Activated CD4-positive, alpha-beta T cell treated with anti-CD3 and anti-CD28 coated beads for 36 hours (primary cell): Measurements from ENCODE around the gene SMG6. TPM values are rescaled to one million over a fixed set of nuclear protein-coding genes. Genes with fewer than 3 reads are reported as not detected.
"Not testable (repeated sequence)": the region's sequence is repeated elsewhere in the genome, so short reads cannot be mapped to it uniquely, and the experiment has no call there.

Experiments
- ATAC-seq: fragments of 200-7000 bp; cut with Tn5 transposase; one replicate; pipeline ENCODE4 v1.10.0; 2021; ENCODE audit warnings: mild to moderate bottlenecking, moderate library complexity
- CTCF ChIA-PET: fragments of 350-600 bp; sonication (Branson Sonifier 250); formaldehyde crosslinking; loops from one replicate; lab custom pipeline; 2021; ENCODE audit warnings: antibody characterized with exemption; lab: Charles Lee
- POLR2A ChIA-PET: fragments of 350-600 bp; sonication (Branson Sonifier 250); formaldehyde crosslinking; loops from one replicate; lab custom pipeline; 2021; ENCODE audit warnings: antibody characterized with exemption, inconsistent platforms; lab: Charles Lee
- DNase-seq: peaks from one replicate; pipeline ENCODE4 v3.0.0-alpha.2; 2020
- H3K27ac Mint-ChIP-seq: one replicate; pipeline ENCODE4 v1.8.0; 2021; ENCODE audit warnings: mixed read lengths
- H3K27me3 Mint-ChIP-seq: one replicate; pipeline ENCODE4 v1.8.0; 2021; ENCODE audit warnings: mixed read lengths
- H3K36me3 Mint-ChIP-seq: one replicate; pipeline ENCODE4 v1.8.0; 2021; ENCODE audit warnings: low read depth, mixed read lengths
- H3K4me1 Mint-ChIP-seq: one replicate; pipeline ENCODE4 v1.8.0; 2021; ENCODE audit warnings: mixed read lengths
- H3K4me3 Mint-ChIP-seq: one replicate; pipeline ENCODE4 v1.8.0; 2021; ENCODE audit warnings: mild to moderate bottlenecking, moderate library complexity, mixed read lengths
- H3K9me3 Mint-ChIP-seq: one replicate; pipeline ENCODE4 v1.8.0; 2021; ENCODE audit warnings: low read depth, mixed read lengths
- intact Hi-C, 2 experiments: fragments of 100-400 bp; cut with DNase I in 1 of 2; cut with micrococcal nuclease in 1 of 2; formaldehyde crosslinking; loops; one replicate each; pipeline versions ENCODE4 v1.14.2 to v1.15.1; 2022 to 2024; cut with DNase I, micrococcal nuclease
- total RNA-seq, 2 experiments: library from RNA; stranded (reverse); gene quantifications; one replicate each; pipeline ENCODE4 v1.2.3, GENCODE V29; 2021

SMG6 gene
- total RNA-seq, 2 experiments from 2014 or later: 28.5 to 31.4 TPM

GRCh38 chr17:2336215-2336851 is 32.7 kb upstream of the SMG6 start, which contains the start of gene TSR1:
Gene TSR1, minus strand, starts transcription at chr17:2336457. Its CDS starts 30 bp downstream, at chr17:2336427.
- Mint-ChIP-seq H3K4me1 (peaks cover 14% of the 10 kb centered on the region), H3K4me3 (no peak within 1 kb of the TSS), H3K27me3 (no peaks in the 10 kb centered on the region), H3K9me3 (no peaks in the 10 kb centered on the region), H3K27ac (peak within 1 kb of the TSS; percentile 99), H3K36me3 (no peaks in the 10 kb centered on the region)
- peak; percentile 93 for ATAC-seq
- CTCF ChIA-PET: interaction anchor here (0.8 to 2.9 kb wide), 6 partner anchors 15 to 92 kb away, joined by 3 to 9 read pairs (median 4); no protein-coding TSS in a partner anchor
- POLR2A ChIA-PET: interaction anchor here (0.5 to 3.2 kb wide), 8 partner anchors 15 to 127 kb away, joined by 3 to 16 read pairs (median 4); partner anchors contain the start of genes SMG6 and SRR
- intact Hi-C loops: loop anchor here (1.0 to 5.0 kb wide), 14 partner anchors 16 to 1301 kb away; partner anchors contain the start of genes MNT (in 2 of the 2), SMG6 (in 2 of the 2), SRR (in 2 of the 2) and CLUH (in 1 of the 2)
- peak; percentile 94 for DNase-seq

- Mint-ChIP-seq H3K36me3 (no peaks in the 10 kb centered on the region), H3K4me3 (no peak overlapping the region), H3K9me3 (no peaks in the 10 kb centered on the region), H3K27ac (peak overlapping the region; percentile 99), H3K4me1 (peaks cover 17% of the 10 kb centered on the region), H3K27me3 (no peaks in the 10 kb centered on the region)
- intact Hi-C loops: loop anchor here (1.0 to 5.0 kb wide), 14 partner anchors 17 to 1302 kb away; partner anchors contain the start of genes MNT (in 2 of the 2), SMG6 (in 2 of the 2), SRR (in 2 of the 2) and CLUH (in 1 of the 2)
- ChIA-PET CTCF (interaction anchor here (0.8 to 2.9 kb wide), 6 partner anchors 16 to 91 kb away, joined by 3 to 9 read pairs (median 4); no protein-coding TSS in a partner anchor), POLR2A (interaction anchor here (0.6 to 3.2 kb wide), 6 partner anchors 14 to 126 kb away, joined by 3 to 16 read pairs (median 4); partner anchors contain the start of genes SMG6 and SRR)
- ATAC-seq: no peak
- no peak for DNase-seq
Observed at GRCh38 chr17:2335726-2336214, 32.2 kb upstream of the SMG6 start.

GRCh38 chr17:2331303-2331702 is 27.7 kb upstream of the SMG6 start:
- ChIA-PET POLR2A (no interaction called here), CTCF (interaction anchor here (0.6 to 1.7 kb wide), 4 partner anchors 10 to 51 kb away, joined by 3 to 6 read pairs (median 3); no protein-coding TSS in a partner anchor)
- Mint-ChIP-seq H3K4me3 (no peak overlapping the region), H3K36me3 (peaks cover 17% of the 10 kb centered on the region), H3K9me3 (no peaks in the 10 kb centered on the region), H3K27me3 (no peaks in the 10 kb centered on the region), H3K4me1 (peaks cover 18% of the 10 kb centered on the region), H3K27ac (peak overlapping the region; percentile 38)
- DNase-seq: peak; percentile 22
- intact Hi-C loops: no loop called here
- ATAC-seq: peak; percentile 23

GRCh38 chr17:2323629-2324314 is 20.2 kb upstream of the SMG6 start:
- H3K4me1 Mint-ChIP-seq: no peaks in the 10 kb centered on the region
- H3K4me3 Mint-ChIP-seq: no peak overlapping the region
- no peak for ATAC-seq
- ChIA-PET POLR2A (interaction anchor here (1.1 kb wide), 1 partner anchor 20 kb away, joined by 3 read pairs; the partner anchor contains the start of genes SMG6 and SRR), CTCF (interaction anchor here (1.4 kb wide), 1 partner anchor 30 kb away, joined by 5 read pairs; no protein-coding TSS in a partner anchor)
- intact Hi-C loops: no loop called here
- H3K36me3 Mint-ChIP-seq: peaks cover 55% of the 10 kb centered on the region
- no peak for DNase-seq
- no peaks in the 10 kb centered on the region for H3K9me3 Mint-ChIP-seq
- H3K27ac Mint-ChIP-seq: no peak overlapping the region
- no peaks in the 10 kb centered on the region for H3K27me3 Mint-ChIP-seq

- DNase-seq (no peak), ATAC-seq (no peak)
- Mint-ChIP-seq H3K27ac (no peak overlapping the region), H3K4me3 (no peak overlapping the region), H3K9me3 (no peaks in the 10 kb centered on the region), H3K27me3 (no peaks in the 10 kb centered on the region), H3K4me1 (no peaks in the 10 kb centered on the region), H3K36me3 (peaks cover 48% of the 10 kb centered on the region)
- intact Hi-C loops: no loop called here
- ChIA-PET CTCF (interaction anchor here (1.0 kb wide), 1 partner anchor 10 kb away, joined by 6 read pairs; no protein-coding TSS in a partner anchor), POLR2A (interaction anchor here (0.9 kb wide), 1 partner anchor 15 kb away, joined by 3 read pairs; the partner anchor contains the start of gene TSR1)
Observed at GRCh38 chr17:2321399-2321798, 17.8 kb upstream of the SMG6 start.

- Mint-ChIP-seq H3K4me3 (no peak overlapping the region), H3K9me3 (no peaks in the 10 kb centered on the region), H3K27ac (no peak overlapping the region), H3K4me1 (no peaks in the 10 kb centered on the region), H3K36me3 (peaks cover 27% of the 10 kb centered on the region), H3K27me3 (no peaks in the 10 kb centered on the region)
- DNase-seq (no peak), ATAC-seq (no peak)
- ChIA-PET POLR2A (interaction anchor here (0.6 kb wide), 1 partner anchor 631 kb away, joined by 3 read pairs; no protein-coding TSS in a partner anchor), CTCF (interaction anchor here (0.8 kb wide), 1 partner anchor 423 kb away, joined by 3 read pairs; no protein-coding TSS in a partner anchor)
- intact Hi-C loops: no loop called here
Observed at GRCh38 chr17:2319051-2319450, 15.5 kb upstream of the SMG6 start.

- ATAC-seq (no peak), DNase-seq (no peak)
- ChIA-PET CTCF (no interaction called here), POLR2A (interaction anchor here (0.7 kb wide), 1 partner anchor 47 kb away, joined by 9 read pairs; no protein-coding TSS in a partner anchor)
- H3K4me3 Mint-ChIP-seq: no peak overlapping the region
- H3K4me1 Mint-ChIP-seq: no peaks in the 10 kb centered on the region
- H3K27me3 Mint-ChIP-seq: no peaks in the 10 kb centered on the region
- no peaks in the 10 kb centered on the region for H3K9me3 Mint-ChIP-seq
- intact Hi-C loops: no loop called here
- peaks cover 15% of the 10 kb centered on the region for H3K36me3 Mint-ChIP-seq
- no peak overlapping the region for H3K27ac Mint-ChIP-seq
Observed at GRCh38 chr17:2317796-2318195, 14.2 kb upstream of the SMG6 start.

- ATAC-seq, H3K9me3 Mint-ChIP-seq, DNase-seq, H3K27me3 Mint-ChIP-seq, H3K4me3 Mint-ChIP-seq, H3K4me1 Mint-ChIP-seq, intact Hi-C loops, H3K36me3 Mint-ChIP-seq, H3K27ac Mint-ChIP-seq: not testable (repeated sequence)
- CTCF ChIA-PET: interaction anchor here (0.9 kb wide), 1 partner anchor 99 kb away, joined by 3 read pairs; no protein-coding TSS in a partner anchor
- POLR2A ChIA-PET: interaction anchor here (0.6 kb wide), 1 partner anchor 14 kb away, joined by 3 read pairs; no protein-coding TSS in a partner anchor
Observed at GRCh38 chr17:2316916-2317205, 13.3 kb upstream of the SMG6 start.

GRCh38 chr17:2312736-2313135 is 9.2 kb upstream of the SMG6 start:
- POLR2A ChIA-PET: no interaction called here
- CTCF ChIA-PET: no interaction called here
- Mint-ChIP-seq H3K4me3 (no peak overlapping the region), H3K36me3 (no peaks in the 10 kb centered on the region), H3K9me3 (no peaks in the 10 kb centered on the region), H3K27ac (no peak overlapping the region), H3K4me1 (peaks cover 4% of the 10 kb centered on the region), H3K27me3 (no peaks in the 10 kb centered on the region)
- ATAC-seq: no peak
- no peak for DNase-seq
- intact Hi-C loops: no loop called here

GRCh38 chr17:2309338-2310154 is 6.0 kb upstream of the SMG6 start:
- no peaks in the 10 kb centered on the region for H3K9me3 Mint-ChIP-seq
- no peaks in the 10 kb centered on the region for H3K27me3 Mint-ChIP-seq
- no peak overlapping the region for H3K4me3 Mint-ChIP-seq
- H3K27ac Mint-ChIP-seq: no peak overlapping the region
- ChIA-PET CTCF (interaction anchor here (0.6 kb wide), 2 partner anchors 49 to 50 kb away, joined by 3 to 4 read pairs; no protein-coding TSS in a partner anchor), POLR2A (interaction anchor here (0.6 kb wide), 2 partner anchors 202 to 254 kb away, joined by 3 read pairs; no protein-coding TSS in a partner anchor)
- peaks cover 21% of the 10 kb centered on the region for H3K4me1 Mint-ChIP-seq
- H3K36me3 Mint-ChIP-seq: peaks cover 14% of the 10 kb centered on the region
- DNase-seq (no peak), ATAC-seq (no peak)
- intact Hi-C loops: loop anchor here in 1 of 2 experiments (10.0 kb wide), 1 partner anchor 475 kb away; the partner anchor contains the start of gene RPA1
